Dendritic cell treated with granulocyte-macrophage colony-stimulating factor and Interleukin-4, amounts not matched to agents 40 ng/mL and 50 ng/mL, for 4 days (primary cell): ENCODE data around the gene HTR2C.
"Not testable (repeated sequence)": the region's sequence is repeated elsewhere in the genome, so short reads cannot be mapped to it uniquely, and the experiment has no call there.

Experiments
- H3K27ac Mint-ChIP-seq: one replicate; pipeline ENCODE4 v1.8.0; 2022; ENCODE audit warnings: mild to moderate bottlenecking, mixed read lengths
- H3K27me3 Mint-ChIP-seq: one replicate; pipeline ENCODE4 v1.8.0; 2022; ENCODE audit warnings: mild to moderate bottlenecking, mixed read lengths
- H3K36me3 Mint-ChIP-seq: one replicate; pipeline ENCODE4 v1.8.0; 2022; ENCODE audit warnings: low read depth, mixed read lengths
- H3K4me1 Mint-ChIP-seq: one replicate; pipeline ENCODE4 v1.8.0; 2022; ENCODE audit warnings: low read depth, mixed read lengths
- H3K4me3 Mint-ChIP-seq: one replicate; pipeline ENCODE4 v1.8.0; 2022; ENCODE audit warnings: mild to moderate bottlenecking, moderate library complexity, mixed read lengths
- H3K9me3 Mint-ChIP-seq: one replicate; pipeline ENCODE4 v1.8.0; 2022; ENCODE audit warnings: mixed read lengths
- intact Hi-C: fragments of 100-400 bp; cut with micrococcal nuclease; formaldehyde crosslinking; loops from one replicate; pipeline ENCODE4 v1.15.0; 2022

HTR2C gene

DNA sequence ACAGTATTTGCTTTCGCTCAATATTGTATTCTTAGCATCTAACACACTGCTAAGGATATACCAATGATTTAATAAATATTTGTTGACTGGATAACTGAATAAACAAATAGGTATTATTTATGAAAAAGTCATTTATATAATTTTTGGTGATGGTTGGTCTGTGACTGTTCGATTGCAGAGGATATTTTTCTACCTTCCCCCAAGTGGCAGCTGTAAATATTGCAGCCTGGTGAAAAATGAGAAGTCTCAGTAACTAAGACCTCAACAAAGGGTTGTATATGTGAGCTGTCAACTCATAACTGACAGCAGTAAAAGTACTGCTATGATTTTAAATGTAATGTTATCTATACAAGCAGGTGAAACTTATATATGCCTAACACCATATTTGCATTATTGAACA lies 36.0 kb downstream of the HTR2C start:
- H3K9me3 Mint-ChIP-seq = no peaks in the 10 kb centered on the region
- H3K4me1 Mint-ChIP-seq = peaks cover 7% of the 10 kb centered on the region
- no peaks in the 10 kb centered on the region for H3K36me3 Mint-ChIP-seq
- intact Hi-C loops = no loop called here
- H3K27ac Mint-ChIP-seq = no peak overlapping the region
- H3K27me3 Mint-ChIP-seq = no peaks in the 10 kb centered on the region
- no peak overlapping the region for H3K4me3 Mint-ChIP-seq

DNA sequence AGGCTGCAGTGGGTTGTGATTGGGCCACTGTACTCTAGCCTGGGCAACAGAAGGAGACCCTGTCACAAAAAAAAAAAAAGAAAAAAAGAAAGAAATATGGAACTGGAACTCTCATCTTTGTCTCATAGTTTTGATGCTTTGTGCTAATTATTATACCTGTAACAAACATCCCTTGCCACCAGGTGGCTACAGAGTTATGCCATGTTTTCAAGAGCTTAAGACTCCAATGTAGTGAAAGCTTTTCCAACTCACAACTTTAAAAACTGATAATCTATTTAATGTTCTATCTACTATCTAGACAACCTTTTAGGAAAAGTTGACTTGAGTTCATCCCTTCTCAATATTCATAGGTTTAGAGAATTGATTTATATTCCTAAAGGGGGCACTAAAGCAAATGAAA lies 42.4 kb downstream of the HTR2C start:
- Mint-ChIP-seq H3K36me3 (no peaks in the 10 kb centered on the region), H3K9me3 (no peaks in the 10 kb centered on the region), H3K4me3 (no peak overlapping the region), H3K27me3 (no peaks in the 10 kb centered on the region), H3K4me1 (no peaks in the 10 kb centered on the region), H3K27ac (no peak overlapping the region)
- intact Hi-C loops = no loop called here

DNA sequence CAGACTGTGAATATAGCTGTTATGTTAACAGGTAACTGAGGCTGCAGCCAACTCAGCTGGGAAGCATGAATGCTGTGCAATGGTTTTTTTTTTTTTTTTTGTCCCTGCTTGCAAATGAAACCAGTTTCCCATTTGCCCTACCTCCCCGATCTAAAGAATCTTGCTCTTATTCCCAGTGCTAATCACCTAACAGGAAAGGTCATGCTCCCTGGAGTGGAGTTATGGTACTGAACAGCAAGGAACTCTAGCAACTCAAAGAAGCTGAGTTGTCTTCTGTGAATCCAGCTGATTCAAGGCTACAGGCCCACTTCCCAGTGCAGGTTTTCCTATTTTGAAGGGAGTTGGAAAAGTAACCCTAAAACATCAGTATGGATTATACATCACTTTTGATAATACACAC lies 52.1 kb downstream of the HTR2C start:
- Mint-ChIP-seq H3K4me1 (no peaks in the 10 kb centered on the region), H3K9me3 (no peaks in the 10 kb centered on the region), H3K27me3 (no peaks in the 10 kb centered on the region), H3K4me3 (no peak overlapping the region), H3K36me3 (no peaks in the 10 kb centered on the region), H3K27ac (no peak overlapping the region)
- intact Hi-C loops = no loop called here

DNA sequence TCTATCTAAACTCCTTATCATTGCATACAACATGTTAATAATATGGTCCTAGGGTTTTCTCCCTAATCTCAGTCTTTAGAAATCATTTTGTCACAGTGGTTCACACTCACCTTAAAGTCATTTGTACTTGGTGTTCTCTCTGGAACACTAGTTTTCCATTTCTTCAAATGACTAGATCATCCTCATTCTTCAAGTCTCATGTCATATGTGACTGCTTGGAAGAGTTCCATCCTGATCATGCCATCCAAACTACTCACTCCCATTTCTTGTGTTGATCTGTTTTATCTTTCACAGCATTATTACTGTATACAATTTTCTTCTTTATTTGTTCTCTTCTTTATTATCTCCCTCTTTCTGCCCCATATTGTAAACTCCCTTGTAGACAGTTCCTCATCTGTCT lies 66.5 kb downstream of the HTR2C start:
- Mint-ChIP-seq H3K4me1 (no peaks in the 10 kb centered on the region), H3K27ac (no peak overlapping the region), H3K27me3 (no peaks in the 10 kb centered on the region), H3K4me3 (no peak overlapping the region), H3K9me3 (no peaks in the 10 kb centered on the region), H3K36me3 (no peaks in the 10 kb centered on the region)
- intact Hi-C loops = no loop called here

DNA sequence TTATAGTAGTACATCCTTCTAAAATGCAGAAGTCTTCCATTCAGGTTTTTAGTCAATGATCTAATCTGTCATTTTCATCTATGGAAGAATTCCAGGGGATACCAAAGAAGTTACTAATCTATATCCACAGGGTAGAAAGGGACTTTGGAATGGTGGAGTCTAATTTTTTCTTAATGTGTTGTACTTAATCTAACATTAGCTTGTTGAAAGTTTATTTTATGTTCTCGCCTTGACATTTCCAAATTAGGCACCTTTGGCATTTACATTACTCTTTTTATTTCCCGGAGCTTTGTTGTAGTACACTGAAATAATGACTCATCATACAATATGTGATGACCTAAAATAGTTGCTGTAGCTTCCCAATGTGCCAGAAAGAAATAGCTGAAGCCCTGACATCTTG lies 91.5 kb downstream of the HTR2C start:
- Mint-ChIP-seq H3K27me3 (no peaks in the 10 kb centered on the region), H3K36me3 (no peaks in the 10 kb centered on the region)
- intact Hi-C loops = no loop called here

DNA sequence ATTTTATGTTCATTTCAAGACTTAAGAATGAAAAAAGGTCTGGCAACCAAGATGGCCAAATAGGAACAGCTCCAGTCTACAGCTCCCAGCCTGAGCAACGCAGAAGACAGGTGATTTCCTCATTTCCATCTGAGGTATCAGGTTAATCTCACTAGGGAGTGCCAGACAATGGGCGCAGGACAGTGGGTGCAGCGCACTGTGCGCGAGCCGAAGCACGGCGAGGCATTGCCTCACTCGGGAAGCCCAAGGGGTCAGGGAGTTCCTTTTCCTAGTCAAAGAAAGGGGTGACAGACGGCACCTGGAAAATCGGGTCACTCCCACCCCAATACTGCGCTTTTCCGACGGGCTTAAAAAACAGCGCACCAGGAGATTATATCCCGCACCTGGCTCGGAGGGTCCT lies 116.6 kb downstream of the HTR2C start:
- intact Hi-C loops, H3K9me3 Mint-ChIP-seq, H3K4me3 Mint-ChIP-seq, H3K27ac Mint-ChIP-seq, H3K36me3 Mint-ChIP-seq, H3K27me3 Mint-ChIP-seq, H3K4me1 Mint-ChIP-seq: not testable (repeated sequence)

More for the DNA sequence above, 91.5 kb downstream of the HTR2C start:
- Mint-ChIP-seq H3K4me1 (no peaks in the 10 kb centered on the region), H3K4me3 (no peak overlapping the region), H3K27ac (no peak overlapping the region), H3K9me3 (no peaks in the 10 kb centered on the region)

DNA sequence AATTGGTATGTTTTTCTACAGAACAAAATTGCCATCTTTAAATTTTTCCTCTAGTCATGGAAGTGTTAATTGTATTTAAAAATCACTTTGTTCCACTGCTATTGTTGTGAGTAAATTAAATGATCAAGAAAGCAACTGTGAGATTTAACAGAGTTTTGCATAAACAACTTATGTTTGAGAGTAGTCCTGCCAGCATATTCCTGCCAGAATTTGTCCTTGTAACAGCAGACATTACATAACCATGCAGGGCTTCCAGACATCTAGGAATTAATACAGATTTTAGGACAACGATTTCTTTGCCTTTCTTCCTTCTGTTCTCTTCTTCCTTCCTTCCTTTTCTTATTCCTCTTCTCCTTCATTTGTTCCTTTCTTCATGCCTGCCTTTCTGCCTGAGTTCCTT lies 125.5 kb downstream of the HTR2C start:
- Mint-ChIP-seq H3K27me3 (no peaks in the 10 kb centered on the region), H3K9me3 (no peaks in the 10 kb centered on the region), H3K27ac (no peak overlapping the region), H3K36me3 (no peaks in the 10 kb centered on the region), H3K4me1 (no peaks in the 10 kb centered on the region), H3K4me3 (no peak overlapping the region)
- intact Hi-C loops = no loop called here

DNA sequence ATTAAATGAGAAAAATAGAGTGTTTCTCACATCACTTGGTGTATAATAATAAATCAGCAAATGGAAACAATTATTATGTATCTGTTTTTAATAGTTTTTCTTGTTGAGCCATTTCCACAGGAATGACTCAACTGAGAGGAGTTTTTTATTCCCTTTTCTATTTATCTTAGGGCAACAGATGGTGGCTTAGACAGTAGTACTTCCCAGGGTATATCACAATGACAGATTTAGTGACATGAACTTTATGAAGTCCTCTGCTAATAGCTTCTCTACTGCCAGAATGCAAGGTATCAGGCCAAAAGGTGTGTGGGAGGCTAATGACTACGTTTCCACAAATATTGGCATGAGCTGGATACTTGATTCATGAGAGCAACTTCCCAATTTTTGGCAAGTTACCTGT lies 126.7 kb downstream of the HTR2C start:
- intact Hi-C loops = no loop called here
- Mint-ChIP-seq H3K27ac (no peak overlapping the region), H3K36me3 (no peaks in the 10 kb centered on the region), H3K9me3 (no peaks in the 10 kb centered on the region), H3K27me3 (no peaks in the 10 kb centered on the region), H3K4me3 (no peak overlapping the region), H3K4me1 (no peaks in the 10 kb centered on the region)

DNA sequence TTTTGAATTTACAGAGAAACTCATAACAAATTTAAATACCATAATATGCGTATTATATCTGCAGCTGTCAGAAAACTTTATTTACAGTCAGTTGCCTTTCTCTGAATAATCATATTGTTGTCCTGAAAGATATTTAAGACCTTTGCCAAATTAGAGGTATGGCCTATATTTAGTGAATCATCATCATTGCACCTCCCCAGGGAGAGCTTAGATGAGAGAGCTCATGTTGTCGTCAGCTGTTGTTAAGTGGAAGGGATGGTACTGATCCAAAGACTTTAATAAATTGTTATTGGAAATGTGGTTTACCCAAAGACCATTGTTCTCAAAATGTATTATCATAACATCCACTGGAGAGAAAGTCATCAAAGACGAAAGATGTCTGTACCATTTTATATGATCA lies 128.6 kb downstream of the HTR2C start:
- no peaks in the 10 kb centered on the region for H3K4me1 Mint-ChIP-seq
- H3K36me3 Mint-ChIP-seq = no peaks in the 10 kb centered on the region
- intact Hi-C loops = no loop called here
- no peak overlapping the region for H3K27ac Mint-ChIP-seq
- H3K4me3 Mint-ChIP-seq = no peak overlapping the region
- H3K9me3 Mint-ChIP-seq = no peaks in the 10 kb centered on the region
- no peaks in the 10 kb centered on the region for H3K27me3 Mint-ChIP-seq

DNA sequence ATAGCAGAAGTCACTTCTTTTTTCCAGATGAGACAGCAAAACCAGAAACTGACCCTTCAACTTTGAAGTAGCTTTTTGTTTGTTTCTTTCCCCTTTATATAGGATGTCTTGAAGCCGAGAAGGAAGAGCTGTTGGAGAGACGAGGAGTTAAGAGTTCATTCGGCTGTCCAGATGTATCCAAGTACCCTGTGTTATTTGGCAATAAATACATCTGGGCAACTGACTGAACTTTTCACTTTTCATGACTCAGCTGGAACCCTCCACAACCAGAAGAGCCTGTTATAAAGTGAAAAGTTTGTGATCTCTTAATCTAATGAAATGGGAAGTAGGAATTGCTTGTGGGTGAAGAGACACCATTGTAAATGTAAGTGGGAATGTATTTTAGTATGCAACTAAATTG lies 131.2 kb downstream of the HTR2C start:
- Mint-ChIP-seq H3K27me3 (no peaks in the 10 kb centered on the region), H3K4me1 (no peaks in the 10 kb centered on the region), H3K9me3 (no peaks in the 10 kb centered on the region), H3K36me3 (no peaks in the 10 kb centered on the region), H3K4me3 (no peak overlapping the region), H3K27ac (no peak overlapping the region)
- intact Hi-C loops = no loop called here

DNA sequence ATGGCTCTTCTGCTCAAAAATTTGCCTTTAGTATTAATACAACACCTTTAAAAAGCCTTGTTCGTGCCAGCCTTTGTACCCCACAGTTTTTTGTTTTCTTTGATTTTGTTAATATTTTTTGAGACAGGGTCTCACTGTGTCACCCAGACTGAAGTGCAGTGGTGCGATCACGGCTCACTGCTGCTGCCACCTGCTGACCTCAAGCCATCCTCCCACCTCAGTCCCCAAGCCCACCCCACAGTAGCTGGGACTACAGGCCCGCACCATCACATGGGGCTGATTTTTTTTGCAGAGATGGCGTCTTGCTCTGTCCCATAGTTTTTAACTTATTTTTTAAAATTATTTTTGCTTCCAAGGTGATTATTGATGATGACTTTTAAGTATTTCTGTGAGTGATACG lies 134.0 kb downstream of the HTR2C start:
- no peaks in the 10 kb centered on the region for H3K4me1 Mint-ChIP-seq
- no peaks in the 10 kb centered on the region for H3K27me3 Mint-ChIP-seq
- no peaks in the 10 kb centered on the region for H3K9me3 Mint-ChIP-seq
- H3K4me3 Mint-ChIP-seq = no peak overlapping the region
- H3K36me3 Mint-ChIP-seq = no peaks in the 10 kb centered on the region
- no peak overlapping the region for H3K27ac Mint-ChIP-seq
- intact Hi-C loops = no loop called here

DNA sequence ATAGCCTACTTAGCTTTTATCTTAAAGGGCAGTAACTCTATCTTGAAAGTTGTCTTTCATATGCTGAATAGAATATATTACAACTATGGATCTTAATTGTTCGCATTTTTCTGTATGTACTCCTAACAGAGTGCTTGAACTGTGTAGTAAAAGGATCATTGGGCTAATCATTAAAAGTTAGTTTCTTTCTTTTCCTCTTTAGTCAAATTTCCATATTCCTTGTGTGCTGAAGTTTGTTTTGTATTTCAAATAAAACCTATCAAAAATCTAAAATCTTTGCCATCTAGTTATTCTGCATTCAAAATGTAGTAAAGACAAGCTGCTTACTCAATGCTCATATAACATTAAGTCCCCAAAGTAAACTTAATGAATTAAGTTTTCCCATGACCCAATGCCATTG lies 182.7 kb downstream of the HTR2C start:
- H3K4me3 Mint-ChIP-seq = no peak overlapping the region
- H3K27ac Mint-ChIP-seq = no peak overlapping the region
- H3K27me3 Mint-ChIP-seq = no peaks in the 10 kb centered on the region
- H3K9me3 Mint-ChIP-seq = peaks cover 27% of the 10 kb centered on the region
- no peaks in the 10 kb centered on the region for H3K4me1 Mint-ChIP-seq
- no peaks in the 10 kb centered on the region for H3K36me3 Mint-ChIP-seq
- intact Hi-C loops = no loop called here

DNA sequence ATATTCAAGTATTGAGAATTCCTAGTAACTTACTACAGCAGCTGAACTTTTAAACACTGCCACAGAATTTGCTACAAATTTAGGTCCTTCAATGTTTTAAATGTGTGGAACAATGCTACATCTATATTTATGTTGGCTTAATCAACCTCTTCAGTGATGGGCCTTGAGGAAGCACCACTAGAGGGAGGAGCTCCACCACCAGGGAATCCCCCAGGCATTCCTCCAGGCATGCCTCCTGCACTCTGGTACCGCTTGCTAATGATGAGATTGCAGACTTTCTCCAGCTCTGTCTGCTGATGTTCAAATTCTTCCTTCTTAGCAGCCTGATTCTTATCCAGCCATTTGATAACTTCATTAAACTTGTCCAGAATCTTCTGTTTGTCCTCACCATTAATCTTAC lies 190.8 kb downstream of the HTR2C start:
- Mint-ChIP-seq H3K27me3 (no peaks in the 10 kb centered on the region), H3K4me1 (no peaks in the 10 kb centered on the region), H3K9me3 (peaks cover 7% of the 10 kb centered on the region), H3K27ac (no peak overlapping the region), H3K36me3 (no peaks in the 10 kb centered on the region), H3K4me3 (no peak overlapping the region)
- intact Hi-C loops = no loop called here

DNA sequence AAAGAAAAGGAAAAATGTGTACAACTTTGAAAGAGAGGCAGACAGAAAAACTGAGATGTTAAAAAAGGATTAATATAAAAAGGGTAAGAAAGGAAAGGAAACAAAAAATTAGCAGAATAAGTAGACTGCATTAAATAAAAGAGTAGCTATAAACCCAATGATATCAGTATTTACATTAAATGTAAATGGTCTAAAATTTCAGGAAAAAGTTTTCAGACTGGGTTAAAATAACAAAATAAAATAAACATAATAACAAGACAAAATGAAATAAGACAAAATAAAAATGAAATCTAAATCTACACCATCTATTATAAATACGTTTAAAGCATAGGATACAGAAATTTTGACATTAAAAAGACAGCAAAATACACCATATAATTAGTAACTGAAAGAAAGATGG lies 199.0 kb downstream of the HTR2C start:
- no peaks in the 10 kb centered on the region for H3K27me3 Mint-ChIP-seq
- no peaks in the 10 kb centered on the region for H3K36me3 Mint-ChIP-seq
- H3K9me3 Mint-ChIP-seq = peaks cover 7% of the 10 kb centered on the region
- H3K4me1 Mint-ChIP-seq = no peaks in the 10 kb centered on the region
- H3K4me3 Mint-ChIP-seq = no peak overlapping the region
- H3K27ac Mint-ChIP-seq = no peak overlapping the region
- intact Hi-C loops = no loop called here

DNA sequence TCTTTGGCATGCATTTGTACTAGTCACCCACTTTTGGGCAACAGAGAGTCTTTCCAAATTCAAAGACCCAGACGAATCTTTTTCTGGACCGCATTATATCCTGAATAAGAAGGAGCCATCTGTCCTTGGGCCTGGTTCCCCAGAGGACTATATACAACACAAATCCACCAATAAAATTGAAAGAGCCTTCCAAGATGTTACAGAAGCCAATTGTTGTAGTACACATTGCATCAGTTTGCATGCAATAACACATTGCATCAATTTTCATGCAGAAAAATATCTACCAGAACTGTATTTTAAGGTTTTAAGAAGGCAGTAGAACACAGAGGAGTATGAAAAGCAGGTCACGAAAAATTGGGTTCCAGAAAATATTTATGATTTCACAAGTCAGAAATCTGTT lies 203.2 kb downstream of the HTR2C start:
- Mint-ChIP-seq H3K27me3 (no peaks in the 10 kb centered on the region), H3K9me3 (no peaks in the 10 kb centered on the region), H3K27ac (no peak overlapping the region), H3K4me3 (no peak overlapping the region), H3K36me3 (no peaks in the 10 kb centered on the region), H3K4me1 (no peaks in the 10 kb centered on the region)
- intact Hi-C loops = no loop called here

DNA sequence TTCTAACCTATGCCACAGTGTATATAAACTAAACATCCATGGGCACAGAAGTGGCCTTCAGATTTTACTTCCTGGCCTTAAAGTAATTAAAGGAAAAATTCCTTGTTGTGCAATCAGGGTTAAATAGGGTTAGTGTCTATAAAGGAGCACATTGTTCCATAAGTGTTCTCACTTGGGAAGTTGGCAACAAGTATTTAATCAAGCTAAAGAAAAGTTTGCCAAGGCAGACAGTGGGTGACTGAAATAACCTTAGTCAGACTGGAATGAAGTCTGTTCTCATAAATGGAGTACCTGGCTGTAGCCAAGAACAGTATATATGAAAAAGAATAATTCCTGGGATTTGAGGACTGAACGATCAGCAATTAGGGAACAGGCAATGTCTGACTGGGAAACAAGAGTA lies 213.6 kb downstream of the HTR2C start:
- Mint-ChIP-seq H3K9me3 (no peaks in the 10 kb centered on the region), H3K27me3 (no peaks in the 10 kb centered on the region), H3K36me3 (no peaks in the 10 kb centered on the region), H3K4me1 (no peaks in the 10 kb centered on the region), H3K27ac (no peak overlapping the region), H3K4me3 (no peak overlapping the region)
- intact Hi-C loops = no loop called here
